Liver (tissue), 3 donors: ENCODE measurements around the gene USP26.

Experiments used
- FOXA2 ChIP-seq: IDR thresholded peaks from 2 replicates; pipeline ENCODE4 v1.6.1; 2016; ENCODE audit warnings: antibody characterized with exemption
- GABPA ChIP-seq, 2 donors: IDR thresholded peaks in 1 of 2; conservative IDR thresholded peaks in 1 of 2; 2 replicates each; pipeline ENCODE4 v1.6.1; 2016; ENCODE audit warnings: antibody characterized with exemption in 2 of 2, mild to moderate bottlenecking in 1 of 2, moderate library complexity in 1 of 2
- JUND ChIP-seq, 2 donors: IDR thresholded peaks; 2 replicates each; pipeline ENCODE4 v1.6.1; 2016; ENCODE audit warnings: antibody characterized with exemption in 2 of 2
- RAD21 ChIP-seq, 2 donors: IDR thresholded peaks; 2 replicates each; pipeline ENCODE4 v1.6.1; 2016; ENCODE audit warnings: antibody characterized with exemption in 2 of 2, mild to moderate bottlenecking in 2 of 2
- REST ChIP-seq: IDR thresholded peaks from 2 replicates; pipeline ENCODE4 v1.6.1; 2016; ENCODE audit warnings: antibody characterized with exemption, mild to moderate bottlenecking
- SP1 ChIP-seq: IDR thresholded peaks from 2 replicates; pipeline ENCODE4 v1.6.1; 2018; ENCODE audit warnings: antibody characterized with exemption, mild to moderate bottlenecking
- TAF1 ChIP-seq: conservative IDR thresholded peaks from 2 replicates; pipeline ENCODE4 v1.6.1; 2016; ENCODE audit warnings: antibody characterized with exemption, mild to moderate bottlenecking
- YY1 ChIP-seq: IDR thresholded peaks from 2 replicates; pipeline ENCODE4 v1.6.1; 2016; ENCODE audit warnings: antibody characterized with exemption, mild to moderate bottlenecking
- ZBTB33 ChIP-seq: IDR thresholded peaks from 2 replicates; pipeline ENCODE4 v1.6.1; 2016; ENCODE audit warnings: antibody characterized with exemption
- TF ChIP-seq, protein P1 (sequence below): IDR thresholded peaks from 2 replicates; pipeline ENCODE4 v1.6.1; 2016; ENCODE audit warnings: antibody characterized with exemption
- TF ChIP-seq, protein P2 (sequence below): fragments of 150-350 bp; IDR thresholded peaks from 2 replicates; pipeline ENCODE4 v1.5.1; 2017; ENCODE audit warnings: improper control_type of control experiment, low read depth, low read length; ENCODE audit not compliant: missing input control
- TF ChIP-seq, protein P3 (sequence below): IDR thresholded peaks from 2 replicates; pipeline ENCODE4 v1.6.1; 2016; ENCODE audit warnings: antibody characterized with exemption
- donor health status: healthy.
- donor health status: healthy.

GRCh38 chrX:133053861-133054598 lies 42.9 kb downstream of the USP26 start:
- TF ChIP-seq GABPA (IDR thresholded peaks at IDR 0.05 in 1 of 2, conservative IDR thresholded peaks at IDR 0.05 in 1 of 2) (no peak), YY1 (no peak), JUND (IDR thresholded peaks at IDR 0.05) (no peak), RAD21 (IDR thresholded peaks at IDR 0.05) (no peak), SP1 (no peak), FOXA2 (no peak), TAF1 (no peak), ZBTB33 (no peak), REST (no peak)
- TF ChIP-seq, protein P1, sequence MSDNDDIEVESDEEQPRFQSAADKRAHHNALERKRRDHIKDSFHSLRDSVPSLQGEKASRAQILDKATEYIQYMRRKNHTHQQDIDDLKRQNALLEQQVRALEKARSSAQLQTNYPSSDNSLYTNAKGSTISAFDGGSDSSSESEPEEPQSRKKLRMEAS, result no peak
- TF ChIP-seq, protein P2, sequence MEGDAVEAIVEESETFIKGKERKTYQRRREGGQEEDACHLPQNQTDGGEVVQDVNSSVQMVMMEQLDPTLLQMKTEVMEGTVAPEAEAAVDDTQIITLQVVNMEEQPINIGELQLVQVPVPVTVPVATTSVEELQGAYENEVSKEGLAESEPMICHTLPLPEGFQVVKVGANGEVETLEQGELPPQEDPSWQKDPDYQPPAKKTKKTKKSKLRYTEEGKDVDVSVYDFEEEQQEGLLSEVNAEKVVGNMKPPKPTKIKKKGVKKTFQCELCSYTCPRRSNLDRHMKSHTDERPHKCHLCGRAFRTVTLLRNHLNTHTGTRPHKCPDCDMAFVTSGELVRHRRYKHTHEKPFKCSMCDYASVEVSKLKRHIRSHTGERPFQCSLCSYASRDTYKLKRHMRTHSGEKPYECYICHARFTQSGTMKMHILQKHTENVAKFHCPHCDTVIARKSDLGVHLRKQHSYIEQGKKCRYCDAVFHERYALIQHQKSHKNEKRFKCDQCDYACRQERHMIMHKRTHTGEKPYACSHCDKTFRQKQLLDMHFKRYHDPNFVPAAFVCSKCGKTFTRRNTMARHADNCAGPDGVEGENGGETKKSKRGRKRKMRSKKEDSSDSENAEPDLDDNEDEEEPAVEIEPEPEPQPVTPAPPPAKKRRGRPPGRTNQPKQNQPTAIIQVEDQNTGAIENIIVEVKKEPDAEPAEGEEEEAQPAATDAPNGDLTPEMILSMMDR, result no peak
- TF ChIP-seq, protein P3, sequence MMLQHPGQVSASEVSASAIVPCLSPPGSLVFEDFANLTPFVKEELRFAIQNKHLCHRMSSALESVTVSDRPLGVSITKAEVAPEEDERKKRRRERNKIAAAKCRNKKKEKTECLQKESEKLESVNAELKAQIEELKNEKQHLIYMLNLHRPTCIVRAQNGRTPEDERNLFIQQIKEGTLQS, result no peak
